Measurements from ENCODE around the gene SIGLECL1. TPM values are rescaled to one million over a fixed set of nuclear protein-coding genes. Genes with fewer than 3 reads are reported as not detected.
A peak's percentile ranks its signal among the peaks of the same experiment; 100 is the strongest.
"Not testable (repeated sequence)": the region's sequence is repeated elsewhere in the genome, so short reads cannot be mapped to it uniquely, and the experiment has no call there.

SIGLECL1 gene
- total RNA-seq, 4 donors from 2014 or later = not detected

GRCh38 chr19:51210191-51210784, 40.6 kb upstream of the SIGLECL1 start:
- Histone ChIP-seq H3K4me3 (no peak overlapping the region), H3K27me3 (peaks cover 9% of the 10 kb centered on the region), H3K27ac (no peak overlapping the region), H3K4me1 (no peaks in the 10 kb centered on the region), H3K9me3 (peaks cover 0 to 7% (median 0%) of the 10 kb centered on the region in 3 donors), H3K36me3 (no peaks in the 10 kb centered on the region)
- ATAC-seq = no peak
- WGBS, 2 donors (ENCODE audit: low coverage in 1 of 2) = 50 to 74% methylated on average over 2 to 6 of the region's 6 CpGs
- TF ChIP-seq POLR2A (IDR thresholded peaks at IDR 0.05) (no peak), POLR2AphosphoS5 (IDR thresholded peaks at IDR 0.05) (no peak), CTCF (IDR thresholded peaks at IDR 0.05) (no peak), EP300 (IDR thresholded peaks at IDR 0.05) (no peak)

GRCh38 chr19:51210874-51211361, 40.0 kb upstream of the SIGLECL1 start:
- Histone ChIP-seq H3K9me3 (peaks cover 0 to 12% (median 0%) of the 10 kb centered on the region in 3 donors), H3K27me3 (peaks cover 15% of the 10 kb centered on the region), H3K4me3 (peak overlapping the region in 1 of 2 donors; percentile 28)
- H3K36me3 ChIP-seq, H3K4me1 ChIP-seq, H3K27ac ChIP-seq: not testable (repeated sequence)
- 20% methylated on average over 1 of the region's 13 CpGs; no CpG with 5 or more reads in 1 of the 2 donors for WGBS, 2 donors (ENCODE audit: low coverage in 1 of 2)
- peak; percentile 39 for ATAC-seq

- ATAC-seq = no peak
- H3K9me3 ChIP-seq = peaks cover 0 to 12% (median 0%) of the 10 kb centered on the region in 3 donors
- TF ChIP-seq EP300 (IDR thresholded peaks at IDR 0.05) = no peak
- no peak for TF ChIP-seq CTCF (IDR thresholded peaks at IDR 0.05)
- TF ChIP-seq POLR2A (IDR thresholded peaks at IDR 0.05) = no peak
- TF ChIP-seq POLR2AphosphoS5 (IDR thresholded peaks at IDR 0.05) = no peak
- WGBS, 2 donors (ENCODE audit: low coverage in 1 of 2) = 80% methylated on average over 1 of the region's 9 CpGs; no CpG with 5 or more reads in 1 of the 2 donors
- peaks cover 22% of the 10 kb centered on the region for H3K27me3 ChIP-seq
- no peak overlapping the region for H3K4me3 ChIP-seq
- no peak overlapping the region for H3K27ac ChIP-seq
- H3K36me3 ChIP-seq = no peaks in the 10 kb centered on the region
- no peaks in the 10 kb centered on the region for H3K4me1 ChIP-seq
Measured at GRCh38 chr19:51211833-51212232, 39.0 kb upstream of the SIGLECL1 start.

- no peak for ATAC-seq
- Histone ChIP-seq H3K4me3 (no peak overlapping the region), H3K27ac (no peak overlapping the region), H3K9me3 (peaks cover 0 to 14% (median 0%) of the 10 kb centered on the region in 3 donors), H3K4me1 (no peaks in the 10 kb centered on the region), H3K27me3 (peaks cover 32% of the 10 kb centered on the region), H3K36me3 (no peaks in the 10 kb centered on the region)
- no peak for TF ChIP-seq POLR2A (IDR thresholded peaks at IDR 0.05)
- no peak for TF ChIP-seq EP300 (IDR thresholded peaks at IDR 0.05)
- TF ChIP-seq POLR2AphosphoS5 (IDR thresholded peaks at IDR 0.05) = no peak
- TF ChIP-seq CTCF (IDR thresholded peaks at IDR 0.05) = no peak
- WGBS, 2 donors (ENCODE audit: low coverage in 1 of 2) = 25 to 64% methylated on average over 1 of the region's 1 CpG
Measured at GRCh38 chr19:51219307-51219706, 31.6 kb upstream of the SIGLECL1 start.

- peaks cover 34% of the 10 kb centered on the region for H3K27me3 ChIP-seq
- H3K9me3 ChIP-seq = peaks cover 0 to 10% (median 0%) of the 10 kb centered on the region in 3 donors
- no peak overlapping the region for H3K27ac ChIP-seq
- H3K4me3 ChIP-seq = no peak overlapping the region
- ATAC-seq = no peak
- no peaks in the 10 kb centered on the region for H3K4me1 ChIP-seq
- no peaks in the 10 kb centered on the region for H3K36me3 ChIP-seq
- TF ChIP-seq POLR2A (IDR thresholded peaks at IDR 0.05) (no peak), EP300 (IDR thresholded peaks at IDR 0.05) (no peak), POLR2AphosphoS5 (IDR thresholded peaks at IDR 0.05) (no peak), CTCF (IDR thresholded peaks at IDR 0.05) (no peak)
- WGBS, 2 donors (ENCODE audit: low coverage in 1 of 2) = 50 to 69% methylated on average over 1 of the region's 1 CpG
Measured at GRCh38 chr19:51219971-51220370, 30.9 kb upstream of the SIGLECL1 start.

Measured in gastroesophageal sphincter (tissue), 4 donors.